H9 (cell line): Measurements from ENCODE around the gene UBE2J1. TPM values are rescaled to one million over a fixed set of nuclear protein-coding genes. Genes with fewer than 3 reads are reported as not detected.
"Not testable (repeated sequence)": the region's sequence is repeated elsewhere in the genome, so short reads cannot be mapped to it uniquely, and the experiment has no call there.

Experiments
- DNase-seq: peaks from one replicate; pipeline ENCODE4 v3.0.0-alpha.2; 2017
- H2AFZ ChIP-seq: one replicate; pipeline ENCODE4 v1.6.1; 2013; ENCODE audit warnings: mild to moderate bottlenecking, low read length, control low read depth, moderate library complexity
- H2AK5ac ChIP-seq: 2 replicates; pipeline ENCODE4 v1.6.1; 2013; ENCODE audit warnings: low read length, control low read depth, mixed read lengths; ENCODE audit not compliant: insufficient read length
- H2BK120ac ChIP-seq: one replicate; pipeline ENCODE4 v1.6.1; 2013; ENCODE audit warnings: low read depth, mild to moderate bottlenecking, low read length, control low read depth, inconsistent platforms; ENCODE audit not compliant: poor library complexity, severe bottlenecking
- H2BK12ac ChIP-seq: 2 replicates; pipeline ENCODE4 v1.6.1; 2013; ENCODE audit warnings: low read length, control low read depth, mixed read lengths, low read depth; ENCODE audit not compliant: insufficient read length
- H2BK15ac ChIP-seq: 2 replicates; pipeline ENCODE4 v1.6.1; 2013; ENCODE audit warnings: low read depth, low read length, control low read depth
- H2BK20ac ChIP-seq: one replicate; pipeline ENCODE4 v1.6.1; 2013; ENCODE audit warnings: low read depth, mild to moderate bottlenecking, low read length, control low read depth, inconsistent platforms; ENCODE audit not compliant: poor library complexity, severe bottlenecking
- H2BK5ac ChIP-seq: 2 replicates; pipeline ENCODE4 v1.6.1; 2013; ENCODE audit warnings: low read length, control low read depth, mixed read lengths; ENCODE audit not compliant: insufficient read length
- H3K14ac ChIP-seq: 2 replicates; pipeline ENCODE4 v1.6.1; 2013; ENCODE audit warnings: low read length, control low read depth; ENCODE audit not compliant: insufficient read depth
- H3K18ac ChIP-seq: 2 replicates; pipeline ENCODE4 v1.6.1; 2013; ENCODE audit warnings: low read depth, mild to moderate bottlenecking, mixed read lengths, low read length, control low read depth; ENCODE audit not compliant: insufficient read length
- H3K23ac ChIP-seq: 2 replicates; pipeline ENCODE4 v1.6.1; 2013; ENCODE audit warnings: low read length, control low read depth, mixed read lengths, low read depth; ENCODE audit not compliant: insufficient read length
- H3K23me2 ChIP-seq: 2 replicates; pipeline ENCODE4 v1.6.1; 2013; ENCODE audit warnings: low read depth, mild to moderate bottlenecking, mixed read lengths, low read length, control low read depth; ENCODE audit not compliant: insufficient read length, poor library complexity, severe bottlenecking
- H3K27ac ChIP-seq: 2 replicates; pipeline ENCODE4 v1.5.1; 2013; ENCODE audit warnings: low read length, control low read depth, mixed read lengths, low read depth; ENCODE audit not compliant: insufficient read length
- H3K27me3 ChIP-seq: 2 replicates; pipeline ENCODE4 v1.6.1; 2013; ENCODE audit warnings: low read length, control low read depth, inconsistent platforms; ENCODE audit not compliant: insufficient read depth
- H3K4ac ChIP-seq: 2 replicates; pipeline ENCODE4 v1.6.1; 2013; ENCODE audit warnings: low read depth, mild to moderate bottlenecking, control low read depth, inconsistent platforms, low read length, moderate library complexity
- H3K4me1 ChIP-seq: 2 replicates; pipeline ENCODE4 v1.6.1; 2013; ENCODE audit warnings: low read length, control low read depth, inconsistent platforms; ENCODE audit not compliant: insufficient read depth
- H3K4me2 ChIP-seq: 2 replicates; pipeline ENCODE4 v1.6.1; 2013; ENCODE audit warnings: low read length, control low read depth, mixed read lengths; ENCODE audit not compliant: insufficient read length, insufficient read depth
- H3K56ac ChIP-seq: 2 replicates; pipeline ENCODE4 v1.6.1; 2013; ENCODE audit warnings: low read depth, mild to moderate bottlenecking, mixed read lengths, low read length, control low read depth; ENCODE audit not compliant: insufficient read length
- H3K79me1 ChIP-seq: 2 replicates; pipeline ENCODE4 v1.6.1; 2013; ENCODE audit warnings: low read depth, mild to moderate bottlenecking, moderate library complexity, low read length, control low read depth, inconsistent platforms; ENCODE audit not compliant: insufficient read depth, poor library complexity, severe bottlenecking
- H3K79me2 ChIP-seq: 2 replicates; pipeline ENCODE4 v1.6.1; 2013; ENCODE audit warnings: low read length, control low read depth, inconsistent platforms; ENCODE audit not compliant: insufficient read depth
- H3K9ac ChIP-seq: 2 replicates; pipeline ENCODE4 v1.6.1; 2013; ENCODE audit warnings: low read length, control low read depth, mixed read lengths; ENCODE audit not compliant: insufficient read length; ENCODE audit errors: extremely low read depth
- H3K9me3 ChIP-seq: one replicate; pipeline ENCODE4 v1.6.1; 2013; ENCODE audit warnings: low read depth, low read length, inconsistent platforms; ENCODE audit not compliant: control insufficient read depth
- H3T11ph ChIP-seq: one replicate; pipeline ENCODE4 v1.6.1; 2013; ENCODE audit warnings: mild to moderate bottlenecking, low read length, control low read depth, inconsistent platforms
- H4K20me1 ChIP-seq: one replicate; pipeline ENCODE4 v1.6.1; 2013; ENCODE audit not compliant: control insufficient read depth, insufficient read length, insufficient read depth
- H4K5ac ChIP-seq: 2 replicates; pipeline ENCODE4 v1.6.1; 2013; ENCODE audit warnings: low read depth, mild to moderate bottlenecking, mixed read lengths, low read length, control low read depth; ENCODE audit not compliant: insufficient read length
- H4K8ac ChIP-seq: replicated peaks from 2 replicates; pipeline ENCODE4 v1.6.1; 2013; ENCODE audit warnings: low read length, control low read depth, mixed read lengths, low read depth; ENCODE audit not compliant: insufficient read length
- H4K91ac ChIP-seq: 2 replicates; pipeline ENCODE4 v1.6.1; 2013; ENCODE audit warnings: low read depth, mild to moderate bottlenecking, moderate library complexity, mixed read lengths, low read length, control low read depth; ENCODE audit not compliant: insufficient read length
- H3K27ac Mint-ChIP-seq, 3 experiments: 2 replicates in 2 of 3; 3 replicates in 1 of 3; pipeline ENCODE4 v1.8.0; 2020 to 2021; ENCODE audit warnings: mixed read lengths in 3 of 3, mild to moderate bottlenecking in 1 of 3, moderate library complexity in 1 of 3
- H3K27me3 Mint-ChIP-seq: 2 replicates; pipeline ENCODE4 v1.8.0; 2021; ENCODE audit warnings: low read depth, mild to moderate bottlenecking, moderate library complexity, mixed read lengths
- H3K36me3 Mint-ChIP-seq, 3 experiments: 2 replicates in 2 of 3; 3 replicates in 1 of 3; pipeline ENCODE4 v1.8.0; 2020 to 2021; ENCODE audit warnings: low read depth in 3 of 3, mixed read lengths in 3 of 3; ENCODE audit not compliant: insufficient read depth in 1 of 3
- H3K4me1 Mint-ChIP-seq, 2 experiments: 2 replicates each; pipeline ENCODE4 v1.8.0; 2020; ENCODE audit warnings: mixed read lengths in 2 of 2
- H3K4me3 Mint-ChIP-seq, 2 experiments: 2 replicates in 1 of 2; 3 replicates in 1 of 2; pipeline ENCODE4 v1.8.0; 2020 to 2021; ENCODE audit warnings: mild to moderate bottlenecking in 2 of 2, mixed read lengths in 2 of 2, moderate library complexity in 1 of 2
- H3K9me3 Mint-ChIP-seq, 2 experiments: 2 replicates in 1 of 2; 3 replicates in 1 of 2; pipeline ENCODE4 v1.8.0; 2020; ENCODE audit warnings: mild to moderate bottlenecking in 2 of 2, mixed read lengths in 2 of 2, moderate library complexity in 1 of 2
- whole genome bisulfite sequencing: extraction: QIAGEN DNeasy Blood & Tissue Kit; methylation state at CpG from one replicate; pipeline ENCODE4 v1.1.7; 2013; ENCODE audit warnings: missing lambda C conversion rate, low lambda C conversion rate, mixed read lengths; ENCODE audit not compliant: insufficient read length; ENCODE audit errors: extremely low coverage; 5-methylcytosine and 5-hydroxymethylcytosine counted together
- total RNA-seq: library from RNA; stranded (reverse); gene quantifications from 2 replicates; pipeline ENCODE4 v1.2.1, GENCODE V29; 2021
- TF ChIP-seq, protein P1 (sequence below): fragments of 200-600 bp; sonication (generic); conservative IDR thresholded peaks from 3 replicates; pipeline ENCODE4 v1.8.0; 2021; ENCODE audit warnings: antibody characterized with exemption, mild to moderate bottlenecking

Gene UBE2J1
- total RNA-seq, 1 experiment from 2014 or later: 13.1 TPM

DNA sequence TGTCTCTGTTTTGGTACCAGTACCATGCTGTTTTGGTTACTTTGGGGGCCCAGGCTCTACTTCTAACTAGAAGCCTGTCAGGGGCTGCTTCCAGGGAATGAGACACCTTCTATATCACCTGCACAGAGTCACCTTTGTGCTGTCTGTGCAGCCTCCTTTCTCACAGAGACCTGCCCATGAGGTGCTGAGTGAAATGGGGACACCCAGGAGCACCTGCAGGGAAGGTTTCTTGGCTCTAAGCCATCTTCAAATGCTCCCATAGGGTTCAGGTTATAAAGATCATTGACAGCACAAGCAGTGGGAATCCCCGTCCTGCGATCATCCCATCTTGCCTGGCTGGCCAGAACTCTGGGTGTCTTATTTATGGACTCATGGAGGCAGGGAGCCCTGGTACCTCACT lies 56.5 kb downstream of the UBE2J1 start:
- Mint-ChIP-seq H3K27me3 (0 out of 2 replicates have a peak, but pooled peaks cover 1% of the 10 kb centered on the region), H3K4me3 (no peak overlapping the region), H3K9me3 (no peaks in the 10 kb centered on the region), H3K4me1 (peaks cover 10 to 18% of the 10 kb centered on the region in 2 experiments), H3K27ac (no peak overlapping the region), H3K36me3 (no peaks in the 10 kb centered on the region)
- H3K9ac ChIP-seq: no peak overlapping the region
- H4K5ac ChIP-seq: no peak overlapping the region
- H3K27ac ChIP-seq: no peak overlapping the region
- no peaks in the 10 kb centered on the region for H3K9me3 ChIP-seq
- H2BK5ac ChIP-seq: no peak overlapping the region
- H3K79me1 ChIP-seq: no peaks in the 10 kb centered on the region
- DNase-seq: no peak
- H3K56ac ChIP-seq: no peak overlapping the region
- H4K20me1 ChIP-seq: no peaks in the 10 kb centered on the region
- H3K4me1 ChIP-seq: no peaks in the 10 kb centered on the region
- no peak overlapping the region for H2BK20ac ChIP-seq
- H3K4ac ChIP-seq: no peak overlapping the region
- H2BK15ac ChIP-seq: no peak overlapping the region
- no peaks in the 10 kb centered on the region for H3K27me3 ChIP-seq
- TF ChIP-seq, protein P1, sequence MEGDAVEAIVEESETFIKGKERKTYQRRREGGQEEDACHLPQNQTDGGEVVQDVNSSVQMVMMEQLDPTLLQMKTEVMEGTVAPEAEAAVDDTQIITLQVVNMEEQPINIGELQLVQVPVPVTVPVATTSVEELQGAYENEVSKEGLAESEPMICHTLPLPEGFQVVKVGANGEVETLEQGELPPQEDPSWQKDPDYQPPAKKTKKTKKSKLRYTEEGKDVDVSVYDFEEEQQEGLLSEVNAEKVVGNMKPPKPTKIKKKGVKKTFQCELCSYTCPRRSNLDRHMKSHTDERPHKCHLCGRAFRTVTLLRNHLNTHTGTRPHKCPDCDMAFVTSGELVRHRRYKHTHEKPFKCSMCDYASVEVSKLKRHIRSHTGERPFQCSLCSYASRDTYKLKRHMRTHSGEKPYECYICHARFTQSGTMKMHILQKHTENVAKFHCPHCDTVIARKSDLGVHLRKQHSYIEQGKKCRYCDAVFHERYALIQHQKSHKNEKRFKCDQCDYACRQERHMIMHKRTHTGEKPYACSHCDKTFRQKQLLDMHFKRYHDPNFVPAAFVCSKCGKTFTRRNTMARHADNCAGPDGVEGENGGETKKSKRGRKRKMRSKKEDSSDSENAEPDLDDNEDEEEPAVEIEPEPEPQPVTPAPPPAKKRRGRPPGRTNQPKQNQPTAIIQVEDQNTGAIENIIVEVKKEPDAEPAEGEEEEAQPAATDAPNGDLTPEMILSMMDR: no peak
- no peak overlapping the region for H3K18ac ChIP-seq
- H3K4me2 ChIP-seq: no peak overlapping the region
- no peak overlapping the region for H3K23ac ChIP-seq
- no peak overlapping the region for H2AK5ac ChIP-seq
- no peak overlapping the region for H2AFZ ChIP-seq
- no peak overlapping the region for H2BK120ac ChIP-seq
- H4K91ac ChIP-seq: no peak overlapping the region
- no peak overlapping the region for H3T11ph ChIP-seq
- H3K23me2 ChIP-seq: no peaks in the 10 kb centered on the region
- no peak overlapping the region for H2BK12ac ChIP-seq
- WGBS: no CpG with 5 or more reads among the region's 2 CpGs
- no peaks in the 10 kb centered on the region for H3K79me2 ChIP-seq
- no peak overlapping the region for H3K14ac ChIP-seq
- H4K8ac ChIP-seq: no peak overlapping the region

DNA sequence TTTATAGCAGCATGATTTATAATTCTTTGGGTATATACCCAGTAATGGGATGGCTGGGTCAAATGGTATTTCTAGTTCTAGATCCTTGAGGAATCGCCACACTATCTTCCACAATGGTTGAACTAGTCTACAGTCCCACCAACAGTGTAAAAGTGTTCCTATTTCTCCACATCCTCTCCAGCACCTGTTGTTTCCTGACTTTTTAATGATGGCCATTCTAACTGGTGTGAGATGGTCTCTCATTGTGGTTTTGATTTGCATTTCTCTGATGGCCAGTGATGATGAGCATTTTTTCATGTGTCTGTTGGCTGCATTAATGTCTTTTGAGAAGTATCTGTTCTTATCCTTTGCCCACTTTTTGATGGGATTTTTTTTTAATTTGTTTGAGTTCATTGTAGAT lies 57.4 kb downstream of the UBE2J1 start:
- not testable (repeated sequence) for H2AK5ac ChIP-seq, H2BK12ac ChIP-seq, H3K4me2 ChIP-seq, H3K14ac ChIP-seq, H2BK5ac ChIP-seq, H3K9ac ChIP-seq, DNase-seq, H3K79me1 ChIP-seq, H3K4me3 Mint-ChIP-seq, H3K79me2 ChIP-seq, H4K5ac ChIP-seq, H3K36me3 Mint-ChIP-seq, H3K27me3 Mint-ChIP-seq, H3K4ac ChIP-seq, H3K9me3 ChIP-seq, H4K8ac ChIP-seq, H2AFZ ChIP-seq, H3K56ac ChIP-seq, H4K91ac ChIP-seq, H4K20me1 ChIP-seq, H3K4me1 ChIP-seq, H3K23me2 ChIP-seq, H3T11ph ChIP-seq, H3K9me3 Mint-ChIP-seq, H3K18ac ChIP-seq, H2BK15ac ChIP-seq, H3K27me3 ChIP-seq, H3K27ac Mint-ChIP-seq, H2BK120ac ChIP-seq, H3K27ac ChIP-seq, H2BK20ac ChIP-seq, H3K23ac ChIP-seq
- whole genome bisulfite sequencing: no CpG with 5 or more reads among the region's 1 CpG
- H3K4me1 Mint-ChIP-seq: peaks cover 10 to 18% of the 10 kb centered on the region in 2 experiments
